Measurements from ENCODE around the gene IFT74.

Gene IFT74

GRCh38 chr9:26955921-26956859 lies at the start of gene IFT74:
Gene IFT74 (plus strand): TSS chr9:26956412. CDS start chr9:26961968, 5,556 bp downstream.
- peak; percentile 96 for DNase-seq (ENCODE audit: extremely low spot score)
- POLR2A ChIA-PET = interaction anchor here (0.9 to 4.2 kb wide), 5 partner anchors 9 to 64 kb away, joined by 3 to 28 read pairs (median 7); partner anchors contain the start of genes CAAP1 and PLAA
- CTCF ChIA-PET = interaction anchor here (0.7 kb wide), 1 partner anchor 745 kb away, joined by 4 read pairs; no protein-coding TSS in a partner anchor
- TF ChIP-seq L3MBTL2 (conservative IDR thresholded peaks at IDR 0.05) (no peak; the same call in 1 of the 2 replicates), SUZ12 (IDR thresholded peaks at IDR 0.05) (no peak), FOXM1 (IDR thresholded peaks at IDR 0.05; ENCODE audit: borderline replicate concordance) (no peak), TARDBP (IDR thresholded peaks at IDR 0.05) (no peak), HDGF (IDR thresholded peaks at IDR 0.05; ENCODE audit: borderline replicate concordance) (no peak), CTBP1 (IDR thresholded peaks at IDR 0.05; ENCODE audit: borderline replicate concordance) (no peak), ZNF384 (IDR thresholded peaks at IDR 0.05) (no peak), ELF4 (IDR thresholded peaks at IDR 0.05) (no peak; the same call in 1 of the 2 replicates), BHLHE40 (IDR thresholded peaks at IDR 0.05; ENCODE audit: borderline replicate concordance) (no peak), ARNT (IDR thresholded peaks at IDR 0.05) (no peak), SP1 (IDR thresholded peaks at IDR 0.05) (no peak), FOXK2 (IDR thresholded peaks at IDR 0.05) (no peak)

- ChIA-PET CTCF (no interaction called here), POLR2A (no interaction called here)
- TF ChIP-seq ZNF384 (IDR thresholded peaks at IDR 0.05) (no peak), HDGF (IDR thresholded peaks at IDR 0.05; ENCODE audit: borderline replicate concordance) (no peak), ELF4 (IDR thresholded peaks at IDR 0.05) (no peak)
- no peak for DNase-seq (ENCODE audit: extremely low spot score)
These were observed 43.0 kb upstream of the IFT74 start for GRCh38 chr9:26913138-26913668.

- TF ChIP-seq FOXA1 (IDR thresholded peaks at IDR 0.05) = no peak
- TF ChIP-seq FOXK2 (IDR thresholded peaks at IDR 0.05) = no peak
- no peak for TF ChIP-seq SP1 (IDR thresholded peaks at IDR 0.05)
- TF ChIP-seq L3MBTL2 (conservative IDR thresholded peaks at IDR 0.05) = no peak
- no peak for TF ChIP-seq FOXM1 (IDR thresholded peaks at IDR 0.05; ENCODE audit: borderline replicate concordance)
- TF ChIP-seq ARNT (IDR thresholded peaks at IDR 0.05) = no peak
- no peak for TF ChIP-seq PKNOX1 (IDR thresholded peaks at IDR 0.05)
- no peak for TF ChIP-seq SUZ12 (IDR thresholded peaks at IDR 0.05)
- no peak for TF ChIP-seq CTBP1 (IDR thresholded peaks at IDR 0.05; ENCODE audit: borderline replicate concordance)
- no peak for TF ChIP-seq NFRKB (IDR thresholded peaks at IDR 0.05)
- TF ChIP-seq ELF4 (IDR thresholded peaks at IDR 0.05) = no peak
- no peak for TF ChIP-seq LEF1 (IDR thresholded peaks at IDR 0.05; ENCODE audit: borderline replicate concordance)
- TF ChIP-seq ZNF384 (IDR thresholded peaks at IDR 0.05) = no peak
- no peak for TF ChIP-seq BHLHE40 (IDR thresholded peaks at IDR 0.05; ENCODE audit: borderline replicate concordance)
- TF ChIP-seq TARDBP (IDR thresholded peaks at IDR 0.05) = no peak
- no peak for TF ChIP-seq HDGF (IDR thresholded peaks at IDR 0.05; ENCODE audit: borderline replicate concordance)
- CTCF ChIA-PET = no interaction called here
- POLR2A ChIA-PET = interaction anchor here (1.7 kb wide), 1 partner anchor 28 kb away, joined by 6 read pairs; the partner anchor contains the start of gene CAAP1
- DNase-seq (ENCODE audit: extremely low spot score) = no peak
These were observed 36.5 kb upstream of the IFT74 start for GRCh38 chr9:26919698-26920097.

- ChIA-PET POLR2A (no interaction called here), CTCF (no interaction called here)
- TF ChIP-seq NFRKB (IDR thresholded peaks at IDR 0.05) = no peak
- no peak for TF ChIP-seq L3MBTL2 (conservative IDR thresholded peaks at IDR 0.05)
- TF ChIP-seq SUZ12 (IDR thresholded peaks at IDR 0.05) = no peak
- TF ChIP-seq HDGF (IDR thresholded peaks at IDR 0.05; ENCODE audit: borderline replicate concordance) = no peak
- no peak for TF ChIP-seq ZNF384 (IDR thresholded peaks at IDR 0.05)
- no peak for TF ChIP-seq SP1 (IDR thresholded peaks at IDR 0.05)
- TF ChIP-seq PKNOX1 (IDR thresholded peaks at IDR 0.05) = no peak
- no peak for TF ChIP-seq ELF4 (IDR thresholded peaks at IDR 0.05)
- TF ChIP-seq FOXA1 (IDR thresholded peaks at IDR 0.05) = no peak
- no peak for TF ChIP-seq LEF1 (IDR thresholded peaks at IDR 0.05; ENCODE audit: borderline replicate concordance)
- no peak for TF ChIP-seq FOXK2 (IDR thresholded peaks at IDR 0.05)
- TF ChIP-seq ARNT (IDR thresholded peaks at IDR 0.05) = no peak
- TF ChIP-seq TARDBP (IDR thresholded peaks at IDR 0.05) = no peak
- no peak for TF ChIP-seq CTBP1 (IDR thresholded peaks at IDR 0.05; ENCODE audit: borderline replicate concordance)
- TF ChIP-seq BHLHE40 (IDR thresholded peaks at IDR 0.05; ENCODE audit: borderline replicate concordance) = no peak
- no peak for TF ChIP-seq FOXM1 (IDR thresholded peaks at IDR 0.05; ENCODE audit: borderline replicate concordance)
- no peak for DNase-seq (ENCODE audit: extremely low spot score)
These were observed 30.6 kb upstream of the IFT74 start for GRCh38 chr9:26925609-26926008.

- ChIA-PET CTCF (interaction anchor here (0.6 kb wide), 1 partner anchor 32 kb away, joined by 4 read pairs; no protein-coding TSS in a partner anchor), POLR2A (interaction anchor here (1.1 kb wide), 1 partner anchor 37 kb away, joined by 5 read pairs; no protein-coding TSS in a partner anchor)
- DNase-seq (ENCODE audit: extremely low spot score) = no peak
- TF ChIP-seq ELF4 (IDR thresholded peaks at IDR 0.05) (no peak), FOXA1 (IDR thresholded peaks at IDR 0.05) (no peak), PKNOX1 (IDR thresholded peaks at IDR 0.05) (no peak), LEF1 (IDR thresholded peaks at IDR 0.05; ENCODE audit: borderline replicate concordance) (no peak), TARDBP (IDR thresholded peaks at IDR 0.05) (no peak), CTBP1 (IDR thresholded peaks at IDR 0.05; ENCODE audit: borderline replicate concordance) (no peak), FOXK2 (IDR thresholded peaks at IDR 0.05) (no peak), FOXM1 (IDR thresholded peaks at IDR 0.05; ENCODE audit: borderline replicate concordance) (no peak), NFRKB (IDR thresholded peaks at IDR 0.05) (no peak)
These were observed 27.2 kb upstream of the IFT74 start for GRCh38 chr9:26928902-26929495.

All from HEK293T (cell line).